ENCODE results near the gene OPCML.

Gene OPCML

DNA sequence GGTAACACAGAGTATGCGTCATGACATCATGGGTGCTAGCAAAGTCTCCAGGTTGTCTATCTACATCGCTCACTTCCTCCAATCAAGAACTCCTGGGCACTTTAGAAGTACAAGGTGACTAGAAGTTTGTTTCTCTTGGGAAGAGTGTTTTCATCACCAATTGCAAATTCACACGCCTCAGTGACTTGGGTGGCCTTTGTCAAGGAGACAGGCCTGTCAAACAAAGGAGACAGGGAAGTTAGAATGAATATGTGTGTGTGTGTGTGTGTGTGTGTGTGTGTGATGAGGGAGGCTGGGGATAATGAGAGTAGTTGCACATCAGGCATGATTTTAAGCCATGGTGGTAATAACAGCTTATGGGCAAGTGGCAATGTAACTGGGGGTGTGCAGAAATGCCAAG lies 953.2 kb downstream of the OPCML start:
- H3K4me1 ChIP-seq (ENCODE audit: control insufficient read depth, insufficient read depth, low read length) = no peaks in the 10 kb centered on the region
- H3K9ac ChIP-seq (ENCODE audit: low read depth, low read length) = no peak overlapping the region
- no peaks in the 10 kb centered on the region for H3K36me3 ChIP-seq (ENCODE audit: control insufficient read depth, insufficient read depth, low read length)
- H3K27me3 ChIP-seq (ENCODE audit: control insufficient read depth, insufficient read depth, low read length) = no peaks in the 10 kb centered on the region
- no peaks in the 10 kb centered on the region for H3K9me3 ChIP-seq (ENCODE audit: control insufficient read depth, insufficient read depth, low read length)
- no peak overlapping the region for H3K4me3 ChIP-seq (ENCODE audit: low read depth, low read length)

DNA sequence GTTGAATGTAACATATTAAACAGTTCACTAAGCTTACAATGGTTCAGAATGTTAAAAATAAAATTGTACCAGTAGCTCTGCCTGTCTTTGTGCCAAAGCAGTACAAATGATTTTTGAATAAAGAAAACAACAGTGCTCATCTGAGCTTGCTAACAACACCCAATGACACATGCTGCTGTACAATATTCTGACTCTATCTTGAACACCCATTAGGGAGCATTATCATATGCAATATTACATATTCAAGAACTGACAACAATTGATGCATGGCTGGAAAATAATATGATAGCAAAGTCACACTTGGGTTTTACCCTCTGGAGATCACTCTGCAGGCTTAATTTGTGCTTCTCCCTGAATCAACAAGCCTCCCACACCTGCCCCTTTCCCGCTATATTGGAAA lies 953.7 kb downstream of the OPCML start:
- H3K27me3 ChIP-seq (ENCODE audit: control insufficient read depth, insufficient read depth, low read length) = no peaks in the 10 kb centered on the region
- H3K4me3 ChIP-seq (ENCODE audit: low read depth, low read length) = no peak overlapping the region
- no peaks in the 10 kb centered on the region for H3K4me1 ChIP-seq (ENCODE audit: control insufficient read depth, insufficient read depth, low read length)
- no peaks in the 10 kb centered on the region for H3K9me3 ChIP-seq (ENCODE audit: control insufficient read depth, insufficient read depth, low read length)
- H3K9ac ChIP-seq (ENCODE audit: low read depth, low read length) = no peak overlapping the region
- no peaks in the 10 kb centered on the region for H3K36me3 ChIP-seq (ENCODE audit: control insufficient read depth, insufficient read depth, low read length)

DNA sequence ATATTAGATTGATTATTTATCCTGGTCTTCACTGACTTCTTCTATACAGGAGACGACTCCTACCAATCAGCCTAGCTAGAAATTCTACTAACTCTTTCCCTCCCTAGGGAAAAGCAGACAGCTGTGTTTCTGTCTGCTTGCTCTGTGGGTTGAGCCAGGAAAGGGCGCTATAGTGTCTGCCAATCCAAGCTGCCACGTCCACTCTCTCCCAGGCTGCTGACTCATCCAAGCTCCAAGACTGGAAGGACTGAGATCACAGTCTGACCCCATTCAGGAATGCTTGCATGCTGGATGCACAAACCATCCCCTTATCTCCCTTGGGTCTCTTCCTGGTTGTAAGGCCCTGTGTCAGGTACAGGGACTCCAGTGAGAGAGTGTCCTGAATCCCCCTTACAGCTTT lies 955.6 kb downstream of the OPCML start:
- Histone ChIP-seq H3K4me3 (ENCODE audit: low read depth, low read length) (no peak overlapping the region), H3K9ac (ENCODE audit: low read depth, low read length) (no peak overlapping the region), H3K27me3 (ENCODE audit: control insufficient read depth, insufficient read depth, low read length) (no peaks in the 10 kb centered on the region), H3K36me3 (ENCODE audit: control insufficient read depth, insufficient read depth, low read length) (no peaks in the 10 kb centered on the region), H3K9me3 (ENCODE audit: control insufficient read depth, insufficient read depth, low read length) (no peaks in the 10 kb centered on the region), H3K4me1 (ENCODE audit: control insufficient read depth, insufficient read depth, low read length) (no peaks in the 10 kb centered on the region)

DNA sequence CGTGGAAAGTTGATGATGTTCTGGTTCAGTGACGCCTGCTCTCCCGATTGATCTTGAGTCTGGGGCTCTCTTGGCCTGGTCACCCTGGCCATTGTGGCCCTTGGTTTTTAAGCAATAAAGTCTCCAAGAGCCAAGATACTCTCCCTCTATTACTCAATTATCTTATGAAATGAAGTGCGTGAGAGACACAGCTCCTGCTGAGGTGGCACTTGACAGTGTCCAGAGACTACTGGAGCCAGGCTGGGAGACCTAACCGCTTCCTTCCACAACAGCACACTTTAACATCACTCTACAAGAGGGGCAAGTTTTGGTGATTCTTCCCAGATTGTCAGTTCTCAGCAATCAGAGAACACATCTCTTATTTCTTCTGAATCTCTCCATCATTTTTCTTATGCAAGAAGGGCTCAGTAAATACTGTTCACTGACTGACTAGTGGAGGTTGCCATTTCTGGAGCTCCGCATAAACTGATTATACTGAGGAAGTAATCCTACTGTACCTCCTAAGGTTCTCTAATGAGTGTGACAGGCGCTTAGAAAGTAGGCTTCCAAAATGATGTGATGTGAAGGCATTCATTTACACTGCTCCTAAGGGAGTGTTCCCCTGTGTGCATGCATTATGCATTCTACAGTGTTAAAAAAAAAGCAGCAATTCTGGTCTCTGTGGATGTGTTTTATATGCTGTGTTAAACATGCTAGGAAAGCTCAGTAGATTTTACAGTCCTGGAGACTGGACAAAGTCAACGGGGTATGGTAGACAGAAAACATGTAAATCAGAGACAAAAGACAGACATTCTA lies 968.0 kb downstream of the OPCML start:
- Histone ChIP-seq H3K36me3 (ENCODE audit: control insufficient read depth, insufficient read depth, low read length) (no peaks in the 10 kb centered on the region), H3K4me3 (ENCODE audit: low read depth, low read length) (no peak overlapping the region), H3K9ac (ENCODE audit: low read depth, low read length) (no peak overlapping the region), H3K27me3 (ENCODE audit: control insufficient read depth, insufficient read depth, low read length) (no peaks in the 10 kb centered on the region), H3K4me1 (ENCODE audit: control insufficient read depth, insufficient read depth, low read length) (no peaks in the 10 kb centered on the region), H3K9me3 (ENCODE audit: control insufficient read depth, insufficient read depth, low read length) (no peaks in the 10 kb centered on the region)

DNA sequence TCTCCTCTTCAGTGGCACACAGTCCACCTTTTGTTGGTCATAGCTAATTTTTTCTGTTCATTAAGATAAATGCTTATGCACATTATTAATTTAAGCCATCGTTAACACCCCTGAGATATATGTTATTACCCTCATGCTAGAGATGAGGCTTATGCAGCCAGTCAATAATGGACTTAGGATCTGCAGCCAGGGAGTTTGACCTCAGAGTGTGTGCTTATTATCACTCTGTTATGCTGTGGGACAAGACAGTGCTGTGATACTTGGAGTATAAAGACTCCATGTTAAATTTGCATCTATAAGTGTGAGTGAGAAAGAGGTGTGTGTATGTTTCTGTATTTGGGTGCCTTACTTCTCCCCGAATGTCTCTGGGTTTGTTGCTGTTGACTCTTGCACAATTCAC lies 969.3 kb downstream of the OPCML start:
- Histone ChIP-seq H3K27me3 (ENCODE audit: control insufficient read depth, insufficient read depth, low read length) (no peaks in the 10 kb centered on the region), H3K4me3 (ENCODE audit: low read depth, low read length) (no peak overlapping the region), H3K9me3 (ENCODE audit: control insufficient read depth, insufficient read depth, low read length) (no peaks in the 10 kb centered on the region), H3K36me3 (ENCODE audit: control insufficient read depth, insufficient read depth, low read length) (no peaks in the 10 kb centered on the region), H3K9ac (ENCODE audit: low read depth, low read length) (no peak overlapping the region), H3K4me1 (ENCODE audit: control insufficient read depth, insufficient read depth, low read length) (no peaks in the 10 kb centered on the region)

DNA sequence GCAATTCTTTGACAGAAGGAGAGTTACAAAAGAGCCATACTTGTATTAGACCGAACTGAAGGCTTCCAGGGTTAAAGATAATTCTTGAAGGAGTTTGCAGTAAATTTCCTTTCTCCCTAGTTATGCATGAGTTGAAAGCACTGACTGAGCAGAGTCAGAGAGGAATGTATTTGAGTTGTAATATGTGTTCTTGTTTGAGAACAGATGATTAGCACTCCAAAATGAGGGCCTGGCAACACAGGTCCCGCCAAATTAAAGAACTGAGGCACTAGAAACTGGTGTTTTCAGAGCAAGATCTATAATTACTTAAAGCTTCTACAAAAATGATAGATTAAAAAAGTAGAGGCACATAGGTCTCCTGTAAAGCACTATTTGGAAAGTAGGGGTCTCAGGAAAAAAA lies 970.4 kb downstream of the OPCML start:
- Histone ChIP-seq H3K27me3 (ENCODE audit: control insufficient read depth, insufficient read depth, low read length) (no peaks in the 10 kb centered on the region), H3K4me3 (ENCODE audit: low read depth, low read length) (no peak overlapping the region), H3K9me3 (ENCODE audit: control insufficient read depth, insufficient read depth, low read length) (no peaks in the 10 kb centered on the region)

DNA sequence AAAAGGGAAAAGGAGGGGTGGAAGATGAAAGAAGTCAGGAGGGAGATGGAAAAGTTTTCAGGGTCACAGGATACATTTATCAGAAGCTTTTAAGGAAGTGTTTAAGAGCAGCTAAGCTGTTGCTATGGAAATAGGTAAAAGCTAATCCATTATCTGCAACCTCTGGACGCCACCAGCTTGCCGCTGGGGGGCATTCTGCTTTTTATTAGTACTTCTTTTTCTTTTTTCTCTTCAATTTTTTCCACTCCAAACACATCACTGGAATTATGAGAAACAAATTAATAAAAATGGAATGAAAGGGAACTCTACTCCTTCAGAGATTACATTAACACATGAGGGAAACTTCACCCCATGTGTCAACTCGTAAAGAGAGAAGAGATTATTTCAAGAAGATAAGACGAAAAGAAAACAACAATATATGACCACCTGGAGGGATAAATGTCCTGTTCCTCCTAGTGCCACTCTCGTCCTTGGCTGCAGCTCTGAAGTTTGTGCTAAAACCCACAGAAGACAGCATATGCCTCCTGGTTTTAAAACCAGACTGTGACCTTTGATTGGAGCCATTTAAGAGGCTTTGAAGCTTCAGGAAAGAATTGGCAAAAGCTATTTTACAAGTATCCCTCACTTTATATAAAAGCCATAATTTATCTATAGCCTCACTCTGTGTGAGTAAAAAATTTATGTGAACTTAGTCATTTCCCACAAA lies 972.8 kb downstream of the OPCML start:
- Histone ChIP-seq H3K4me3 (ENCODE audit: low read depth, low read length) (no peak overlapping the region), H3K9ac (ENCODE audit: low read depth, low read length) (no peak overlapping the region), H3K9me3 (ENCODE audit: control insufficient read depth, insufficient read depth, low read length) (no peaks in the 10 kb centered on the region), H3K36me3 (ENCODE audit: control insufficient read depth, insufficient read depth, low read length) (no peaks in the 10 kb centered on the region), H3K27me3 (ENCODE audit: control insufficient read depth, insufficient read depth, low read length) (no peaks in the 10 kb centered on the region), H3K4me1 (ENCODE audit: control insufficient read depth, insufficient read depth, low read length) (no peaks in the 10 kb centered on the region)

More for the DNA sequence above, 970.4 kb downstream of the OPCML start:
- H3K4me1 ChIP-seq (ENCODE audit: control insufficient read depth, insufficient read depth, low read length) = no peaks in the 10 kb centered on the region
- H3K36me3 ChIP-seq (ENCODE audit: control insufficient read depth, insufficient read depth, low read length) = no peaks in the 10 kb centered on the region
- no peak overlapping the region for H3K9ac ChIP-seq (ENCODE audit: low read depth, low read length)

DNA sequence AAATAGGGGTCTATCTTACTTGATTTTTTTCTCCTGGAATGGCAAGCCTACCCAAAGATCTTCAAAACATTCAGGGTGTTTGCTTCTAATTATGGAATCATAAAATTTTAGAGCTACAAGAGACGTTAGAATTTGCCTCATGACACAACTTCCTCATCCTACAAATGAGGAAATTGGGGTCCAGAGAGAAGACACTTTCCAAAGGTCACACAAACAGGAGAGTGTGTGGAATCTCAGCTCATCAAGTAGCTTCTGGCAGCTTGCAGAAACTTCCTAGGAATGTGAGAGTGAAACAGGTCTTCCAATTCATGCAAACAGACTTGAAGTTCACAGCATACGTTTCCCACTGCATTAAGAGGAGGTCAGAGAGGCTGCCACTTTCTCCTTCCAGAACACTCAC lies 976.0 kb downstream of the OPCML start:
- Histone ChIP-seq H3K27me3 (ENCODE audit: control insufficient read depth, insufficient read depth, low read length) (no peaks in the 10 kb centered on the region), H3K36me3 (ENCODE audit: control insufficient read depth, insufficient read depth, low read length) (no peaks in the 10 kb centered on the region), H3K4me3 (ENCODE audit: low read depth, low read length) (no peak overlapping the region), H3K9me3 (ENCODE audit: control insufficient read depth, insufficient read depth, low read length) (no peaks in the 10 kb centered on the region), H3K4me1 (ENCODE audit: control insufficient read depth, insufficient read depth, low read length) (no peaks in the 10 kb centered on the region), H3K9ac (ENCODE audit: low read depth, low read length) (no peak overlapping the region)

DNA sequence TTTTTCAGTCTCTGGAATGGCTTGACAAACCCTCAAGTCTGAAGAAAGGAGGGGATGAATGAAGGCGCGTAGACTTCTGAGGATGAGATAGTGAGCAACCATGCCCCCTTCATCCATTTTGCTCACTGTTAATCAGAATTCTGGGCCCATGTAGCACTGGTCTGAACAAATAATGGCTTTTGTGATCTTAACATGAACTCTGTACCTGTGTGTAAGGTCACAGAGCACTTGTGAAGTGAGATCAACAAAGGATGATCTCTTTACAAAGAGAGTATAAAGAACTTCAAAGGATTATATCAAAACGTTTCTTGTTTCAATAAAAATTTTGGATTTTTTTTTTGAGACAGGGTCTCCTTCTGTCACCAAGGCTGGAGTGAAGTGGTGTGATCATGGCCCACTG lies 976.7 kb downstream of the OPCML start:
- Histone ChIP-seq H3K4me1 (ENCODE audit: control insufficient read depth, insufficient read depth, low read length) (no peaks in the 10 kb centered on the region), H3K27me3 (ENCODE audit: control insufficient read depth, insufficient read depth, low read length) (no peaks in the 10 kb centered on the region), H3K4me3 (ENCODE audit: low read depth, low read length) (no peak overlapping the region)

DNA sequence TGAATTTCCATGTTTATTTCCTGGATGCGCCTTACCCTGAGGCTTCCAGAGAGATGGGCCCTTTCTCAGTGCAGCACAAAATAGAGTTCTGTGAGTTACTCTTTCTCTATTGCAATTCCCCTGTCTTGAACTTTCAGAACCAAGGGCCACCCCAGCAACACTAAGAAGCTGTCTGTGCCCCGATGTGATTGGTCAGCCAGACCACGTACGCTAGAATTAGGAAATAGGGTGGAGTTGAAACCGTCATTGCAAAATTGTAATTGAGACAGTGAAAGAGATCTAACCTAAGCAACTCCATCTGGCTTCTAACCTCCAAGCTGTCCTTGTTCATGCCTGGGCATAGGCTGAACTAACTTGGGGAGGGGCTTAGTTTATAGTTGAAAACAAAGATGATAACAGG lies 981.3 kb downstream of the OPCML start:
- Histone ChIP-seq H3K36me3 (ENCODE audit: control insufficient read depth, insufficient read depth, low read length) (no peaks in the 10 kb centered on the region), H3K4me1 (ENCODE audit: control insufficient read depth, insufficient read depth, low read length) (no peaks in the 10 kb centered on the region), H3K9ac (ENCODE audit: low read depth, low read length) (no peak overlapping the region), H3K4me3 (ENCODE audit: low read depth, low read length) (no peak overlapping the region), H3K9me3 (ENCODE audit: control insufficient read depth, insufficient read depth, low read length) (no peaks in the 10 kb centered on the region), H3K27me3 (ENCODE audit: control insufficient read depth, insufficient read depth, low read length) (no peaks in the 10 kb centered on the region)

More for the DNA sequence above, 976.7 kb downstream of the OPCML start:
- H3K9me3 ChIP-seq (ENCODE audit: control insufficient read depth, insufficient read depth, low read length) = no peaks in the 10 kb centered on the region
- no peak overlapping the region for H3K9ac ChIP-seq (ENCODE audit: low read depth, low read length)
- no peaks in the 10 kb centered on the region for H3K36me3 ChIP-seq (ENCODE audit: control insufficient read depth, insufficient read depth, low read length)

DNA sequence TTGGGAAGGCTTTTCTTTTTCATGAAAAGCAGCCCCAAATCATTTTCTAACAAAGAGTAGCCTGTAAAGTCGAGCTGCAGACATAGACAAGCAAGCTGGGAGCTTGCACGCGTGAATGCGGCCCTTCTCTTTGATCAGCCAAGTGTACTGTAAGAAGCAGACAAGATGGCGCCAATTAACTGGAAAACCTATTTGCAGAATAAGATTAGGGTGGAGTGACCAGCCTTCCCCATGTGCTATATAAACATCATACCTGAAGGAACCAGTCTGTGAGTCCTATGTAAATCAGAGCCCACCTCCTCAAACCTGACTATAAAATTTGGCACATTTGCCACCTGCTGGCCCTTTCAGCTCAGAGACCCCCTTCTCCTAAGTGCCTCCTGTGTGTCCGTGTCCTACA lies 982.7 kb downstream of the OPCML start:
- Histone ChIP-seq H3K4me1 (ENCODE audit: control insufficient read depth, insufficient read depth, low read length) (no peaks in the 10 kb centered on the region), H3K9me3 (ENCODE audit: control insufficient read depth, insufficient read depth, low read length) (no peaks in the 10 kb centered on the region), H3K36me3 (ENCODE audit: control insufficient read depth, insufficient read depth, low read length) (no peaks in the 10 kb centered on the region), H3K27me3 (ENCODE audit: control insufficient read depth, insufficient read depth, low read length) (no peaks in the 10 kb centered on the region), H3K9ac (ENCODE audit: low read depth, low read length) (no peak overlapping the region), H3K4me3 (ENCODE audit: low read depth, low read length) (no peak overlapping the region)

DNA sequence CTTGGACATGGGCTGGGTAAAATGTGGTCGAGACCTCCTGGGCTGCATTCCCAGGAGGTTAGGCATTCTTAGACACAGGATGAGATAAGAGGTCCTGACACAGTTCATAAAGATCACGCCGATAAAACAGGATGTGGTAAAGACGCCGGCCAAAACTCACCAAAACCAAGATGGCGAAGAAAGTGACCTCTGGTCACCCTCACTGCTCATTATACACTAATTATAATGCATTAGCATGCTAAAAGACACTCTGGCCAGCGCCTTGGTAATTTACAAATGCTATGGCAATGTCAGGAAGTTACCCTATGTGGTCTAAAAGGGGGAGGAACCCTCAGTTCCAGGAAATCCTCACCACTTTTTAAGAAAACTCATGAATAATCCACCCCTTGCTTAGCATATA lies 983.3 kb downstream of the OPCML start:
- no peak overlapping the region for H3K4me3 ChIP-seq (ENCODE audit: low read depth, low read length)
- H3K27me3 ChIP-seq (ENCODE audit: control insufficient read depth, insufficient read depth, low read length) = no peaks in the 10 kb centered on the region
- H3K36me3 ChIP-seq (ENCODE audit: control insufficient read depth, insufficient read depth, low read length) = no peaks in the 10 kb centered on the region
- no peaks in the 10 kb centered on the region for H3K4me1 ChIP-seq (ENCODE audit: control insufficient read depth, insufficient read depth, low read length)
- H3K9me3 ChIP-seq (ENCODE audit: control insufficient read depth, insufficient read depth, low read length) = no peaks in the 10 kb centered on the region
- no peak overlapping the region for H3K9ac ChIP-seq (ENCODE audit: low read depth, low read length)
